IMR-90 (cell line): ENCODE data around the gene AKAP12.

Source experiments
- BHLHE40 ChIP-seq: fragments of 150-350 bp; IDR thresholded peaks from 2 replicates; pipeline ENCODE4 v1.6.1; 2016; ENCODE audit warnings: mild to moderate bottlenecking, low read depth, low read length
- CEBPB ChIP-seq: IDR thresholded peaks from 2 replicates; pipeline ENCODE4 v1.6.1; 2012; ENCODE audit warnings: low read depth, low read length, improper control_type of control experiment
- CHD1 ChIP-seq: IDR thresholded peaks from 2 replicates; pipeline ENCODE4 v1.6.1; 2012; ENCODE audit warnings: low read depth, low read length, improper control_type of control experiment
- CTCF ChIP-seq: conservative IDR thresholded peaks from 2 replicates; pipeline ENCODE4 v1.5.1; 2012; ENCODE audit warnings: mild to moderate bottlenecking, low read depth, low read length, improper control_type of control experiment
- ELK1 ChIP-seq: fragments of 150-350 bp; IDR thresholded peaks from 2 replicates; pipeline ENCODE4 v1.6.1; 2016; ENCODE audit warnings: low read depth, mild to moderate bottlenecking, low read length, moderate library complexity, borderline replicate concordance
- FOS ChIP-seq: fragments of 150-350 bp; IDR thresholded peaks from 2 replicates; pipeline ENCODE4 v1.6.1; 2016; ENCODE audit warnings: low read depth, low read length
- MAFK ChIP-seq: IDR thresholded peaks from 2 replicates; pipeline ENCODE4 v1.6.1; 2012; ENCODE audit warnings: low read depth, low read length, improper control_type of control experiment
- MAZ ChIP-seq: IDR thresholded peaks from 2 replicates; pipeline ENCODE4 v1.6.1; 2012; ENCODE audit warnings: low read depth, mild to moderate bottlenecking, low read length, improper control_type of control experiment, moderate library complexity, borderline replicate concordance
- NFE2L2 ChIP-seq: fragments of 150-350 bp; IDR thresholded peaks from 2 replicates; pipeline ENCODE4 v1.6.1; 2016; ENCODE audit warnings: low read depth, mild to moderate bottlenecking, low read length
- POLR2A ChIP-seq: IDR thresholded peaks from 2 replicates; pipeline ENCODE4 v1.6.1; 2012; ENCODE audit warnings: mild to moderate bottlenecking, low read depth, low read length
- RAD21 ChIP-seq: IDR thresholded peaks from 2 replicates; pipeline ENCODE4 v1.6.1; 2012; ENCODE audit warnings: low read length, improper control_type of control experiment
- RFX5 ChIP-seq: IDR thresholded peaks from 2 replicates; pipeline ENCODE4 v1.8.0; 2012; ENCODE audit warnings: low read depth, mild to moderate bottlenecking, low read length, moderate library complexity
- USF2 ChIP-seq: fragments of 150-350 bp; IDR thresholded peaks from 2 replicates; pipeline ENCODE4 v1.6.1; 2017; ENCODE audit warnings: mild to moderate bottlenecking, antibody characterized with exemption, low read length, low read depth

GRCh38 chr6:151303231-151303630 is 63.5 kb downstream of the AKAP12 start:
- no peak for TF ChIP-seq CTCF
- no peak for TF ChIP-seq POLR2A
- no peak for TF ChIP-seq MAFK
- no peak for TF ChIP-seq BHLHE40
- TF ChIP-seq USF2, result no peak
- no peak for TF ChIP-seq MAZ
- no peak for TF ChIP-seq ELK1
- no peak for TF ChIP-seq RAD21
- no peak for TF ChIP-seq FOS
- no peak for TF ChIP-seq CEBPB
- TF ChIP-seq CHD1, result no peak
- TF ChIP-seq RFX5, result no peak
- TF ChIP-seq NFE2L2, result no peak
